Measurements from ENCODE around the gene FXYD4.
"Not testable (repeated sequence)": the region's sequence is repeated elsewhere in the genome, so short reads cannot be mapped to it uniquely, and the experiment has no call there.

GRCh38 chr10:43421944-43422343, 50.5 kb downstream of the FXYD4 start:
- TF ChIP-seq ZNF274 (IDR thresholded peaks at IDR 0.05; ENCODE audit: low read depth, low read length); SUZ12 (IDR thresholded peaks at IDR 0.05; ENCODE audit: extremely low read depth, insufficient read depth, insufficient read length); YY1 (IDR thresholded peaks at IDR 0.05; ENCODE audit: insufficient read depth, insufficient read length): not testable (repeated sequence)

All from NT2/D1 (cell line).